Measurements from ENCODE around the gene ITGAL. TPM values are rescaled to one million over a fixed set of nuclear protein-coding genes. Genes with fewer than 3 reads are reported as not detected.

Gene ITGAL
- total RNA-seq, 1 donor from 2014 or later, result not detected

DNA sequence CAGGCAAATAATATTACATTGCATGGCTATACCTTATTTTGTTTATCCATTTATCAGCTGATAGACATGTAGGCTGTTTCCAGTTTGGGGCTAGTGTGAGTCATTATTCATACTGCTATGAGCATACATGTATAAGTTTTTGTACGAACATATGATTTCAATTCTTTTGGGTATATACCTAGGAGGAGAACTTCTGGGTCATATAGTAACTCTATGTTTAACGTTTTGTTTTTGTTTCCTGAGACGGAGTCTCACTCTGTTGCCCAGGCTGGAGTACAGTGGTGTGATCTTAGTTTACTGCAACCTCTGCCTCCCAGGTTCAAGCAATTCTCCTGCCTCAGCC, 2.4 kb upstream of the ITGAL start:
- Mint-ChIP-seq H3K4me3 (ENCODE audit: unreplicated experiment) (no peak overlapping the region), H3K36me3 (ENCODE audit: unreplicated experiment) (no peaks in the 10 kb centered on the region), H3K27ac (ENCODE audit: unreplicated experiment) (no peak overlapping the region), H3K27me3 (ENCODE audit: unreplicated experiment) (no peaks in the 10 kb centered on the region), H3K9me3 (ENCODE audit: unreplicated experiment) (no peaks in the 10 kb centered on the region), H3K4me1 (ENCODE audit: low read depth, unreplicated experiment) (no peaks in the 10 kb centered on the region)
- TF ChIP-seq CTCF (IDR thresholded peaks at IDR 0.05; ENCODE audit: partially characterized antibody, unreplicated experiment), result no peak
- no peak for DNase-seq

- H3K4me1 Mint-ChIP-seq (ENCODE audit: low read depth, unreplicated experiment), result no peaks in the 10 kb centered on the region
Observed at GRCh38 chr16:30470632-30470995, 1.9 kb upstream of the ITGAL start.

DNA sequence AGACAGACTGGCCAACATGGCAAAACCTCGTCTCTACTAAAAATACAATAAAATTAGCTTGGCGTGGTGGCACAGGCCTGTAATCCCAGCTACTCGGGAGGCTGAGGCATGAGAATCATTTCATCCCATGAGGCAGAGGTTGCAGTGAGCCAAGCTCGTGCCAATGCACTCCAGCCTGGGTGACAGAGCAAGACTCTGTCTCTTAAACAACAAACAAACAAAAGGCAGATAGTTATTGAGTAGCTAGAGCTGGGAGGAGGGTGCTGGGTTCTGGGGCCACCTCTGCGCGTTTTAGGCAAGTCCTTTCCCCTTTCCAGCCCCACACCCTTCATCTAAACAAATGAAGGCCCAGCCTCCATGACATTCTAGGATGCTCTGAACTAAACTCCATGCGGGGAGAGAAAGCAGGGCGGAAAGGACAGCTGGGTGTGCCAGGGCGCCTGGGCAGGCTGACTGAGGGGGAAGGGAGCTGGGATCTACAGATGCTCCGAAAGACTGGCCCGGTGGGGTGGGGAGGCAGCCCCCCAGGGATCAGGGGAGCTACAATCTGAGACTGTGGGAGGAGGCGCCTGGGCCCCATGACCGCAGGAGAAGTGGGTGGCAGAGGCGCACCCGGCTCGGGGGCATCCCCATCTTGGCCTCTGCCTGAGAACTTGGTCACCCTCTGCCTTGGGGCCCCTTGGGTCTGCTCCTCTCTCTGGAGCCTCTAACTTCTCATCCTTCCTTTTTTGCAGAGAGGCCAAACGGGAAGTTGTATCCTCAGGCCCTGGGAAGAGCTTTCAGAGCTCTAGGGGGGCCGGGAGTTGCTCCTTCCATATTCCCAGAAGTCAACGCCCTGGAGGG, 910 bp downstream of the ITGAL start:
- Mint-ChIP-seq H3K36me3 (ENCODE audit: unreplicated experiment) (no peaks in the 10 kb centered on the region), H3K4me1 (ENCODE audit: low read depth, unreplicated experiment) (no peaks in the 10 kb centered on the region), H3K27me3 (ENCODE audit: unreplicated experiment) (no peaks in the 10 kb centered on the region), H3K27ac (ENCODE audit: unreplicated experiment) (no peak overlapping the region), H3K9me3 (ENCODE audit: unreplicated experiment) (no peaks in the 10 kb centered on the region), H3K4me3 (ENCODE audit: unreplicated experiment) (no peak overlapping the region)
- TF ChIP-seq CTCF (IDR thresholded peaks at IDR 0.05; ENCODE audit: partially characterized antibody, unreplicated experiment), result no peak
- DNase-seq, result no peak

More at GRCh38 chr16:30470632-30470995, 1.9 kb upstream of the ITGAL start:
- Mint-ChIP-seq H3K36me3 (ENCODE audit: unreplicated experiment) (no peaks in the 10 kb centered on the region), H3K27me3 (ENCODE audit: unreplicated experiment) (no peaks in the 10 kb centered on the region), H3K4me3 (ENCODE audit: unreplicated experiment) (no peak overlapping the region), H3K9me3 (ENCODE audit: unreplicated experiment) (no peaks in the 10 kb centered on the region), H3K27ac (ENCODE audit: unreplicated experiment) (no peak overlapping the region)
- DNase-seq, result no peak
- TF ChIP-seq CTCF (IDR thresholded peaks at IDR 0.05; ENCODE audit: partially characterized antibody, unreplicated experiment), result no peak

DNA sequence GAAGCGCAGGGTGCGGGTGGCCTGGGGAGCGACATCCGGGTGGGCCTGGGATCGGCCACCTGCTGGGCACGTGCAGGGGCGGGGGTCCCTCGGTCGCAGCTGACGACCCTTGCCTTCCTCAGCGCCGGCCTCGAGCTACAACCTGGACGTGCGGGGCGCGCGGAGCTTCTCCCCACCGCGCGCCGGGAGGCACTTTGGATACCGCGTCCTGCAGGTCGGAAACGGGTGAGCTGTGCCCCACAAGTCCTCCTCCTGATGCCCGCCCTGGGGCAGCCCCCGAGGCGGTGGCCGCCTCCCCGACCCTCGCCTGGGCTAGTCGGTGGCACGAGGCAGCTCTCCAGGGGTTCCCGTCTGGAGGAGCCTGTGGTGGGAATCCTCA, 1.5 kb downstream of the ITGAL start:
- no peaks in the 10 kb centered on the region for H3K36me3 Mint-ChIP-seq (ENCODE audit: unreplicated experiment)
- no peak for DNase-seq
- H3K9me3 Mint-ChIP-seq (ENCODE audit: unreplicated experiment), result no peaks in the 10 kb centered on the region
- TF ChIP-seq CTCF (IDR thresholded peaks at IDR 0.05; ENCODE audit: partially characterized antibody, unreplicated experiment), result no peak
- no peaks in the 10 kb centered on the region for H3K4me1 Mint-ChIP-seq (ENCODE audit: low read depth, unreplicated experiment)
- no peaks in the 10 kb centered on the region for H3K27me3 Mint-ChIP-seq (ENCODE audit: unreplicated experiment)
- H3K4me3 Mint-ChIP-seq (ENCODE audit: unreplicated experiment), result no peak overlapping the region
- H3K27ac Mint-ChIP-seq (ENCODE audit: unreplicated experiment), result no peak overlapping the region

DNA sequence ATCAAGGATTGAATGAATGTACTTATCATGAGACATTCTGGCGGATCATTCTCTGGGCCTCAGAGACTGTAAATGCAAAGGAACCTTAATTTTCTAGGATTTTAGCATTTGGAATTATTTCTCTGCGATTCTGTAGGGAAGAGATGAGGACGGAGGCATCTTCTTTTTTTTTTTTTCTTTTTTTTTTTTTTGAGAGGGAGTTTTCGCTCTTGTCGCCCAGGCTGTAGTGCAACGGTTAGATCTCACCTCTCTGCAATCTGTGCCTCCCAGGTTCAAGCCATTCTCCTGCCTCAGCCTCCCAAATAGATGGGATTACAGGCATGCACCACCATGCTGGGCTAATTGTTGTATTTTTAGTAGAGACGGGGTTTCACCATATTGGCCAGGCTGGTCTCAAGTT, 2.1 kb downstream of the ITGAL start:
- no peak overlapping the region for H3K27ac Mint-ChIP-seq (ENCODE audit: unreplicated experiment)
- TF ChIP-seq CTCF (IDR thresholded peaks at IDR 0.05; ENCODE audit: partially characterized antibody, unreplicated experiment), result no peak
- H3K4me3 Mint-ChIP-seq (ENCODE audit: unreplicated experiment), result no peak overlapping the region
- H3K36me3 Mint-ChIP-seq (ENCODE audit: unreplicated experiment), result no peaks in the 10 kb centered on the region
- no peak for DNase-seq
- H3K9me3 Mint-ChIP-seq (ENCODE audit: unreplicated experiment), result no peaks in the 10 kb centered on the region
- no peaks in the 10 kb centered on the region for H3K4me1 Mint-ChIP-seq (ENCODE audit: low read depth, unreplicated experiment)
- H3K27me3 Mint-ChIP-seq (ENCODE audit: unreplicated experiment), result no peaks in the 10 kb centered on the region
